Neural cell (in vitro differentiated cells): ENCODE measurements around the gene APBA2. TPM values are rescaled to one million over a fixed set of nuclear protein-coding genes. Genes with fewer than 3 reads are reported as not detected.

Experiments used
- H2AFZ ChIP-seq: fragments of 200-600, 300-800 bp; sonication (generic), shearing (Covaris generic); 2 replicates; pipeline ENCODE4 v1.6.0; 2014; ENCODE audit warnings: low read depth, mild to moderate bottlenecking, antibody characterized with exemption, low read length, moderate library complexity
- H3F3A ChIP-seq: fragments of 200-600 bp; shearing (Covaris generic); 2 replicates; pipeline ENCODE4 v1.6.1; 2016; ENCODE audit warnings: mild to moderate bottlenecking, moderate library complexity, mixed read lengths, antibody characterized with exemption, low read length; ENCODE audit not compliant: insufficient read depth, poor library complexity, severe bottlenecking
- H3K27ac ChIP-seq: fragments of 200-600, 300-800 bp; sonication (generic), shearing (Covaris generic); 2 replicates; pipeline ENCODE4 v1.5.1; 2014; ENCODE audit warnings: mild to moderate bottlenecking, low read length, moderate library complexity
- H3K27me3 ChIP-seq: fragments of 300-800, 200-600 bp; sonication (generic), shearing (Covaris generic); 2 replicates; pipeline ENCODE4 v1.6.0; 2014; ENCODE audit warnings: mild to moderate bottlenecking, low read depth, low read length, moderate library complexity; ENCODE audit not compliant: insufficient read depth
- H3K36me3 ChIP-seq: fragments of 300-800, 200-600 bp; sonication (generic), shearing (Covaris generic); 2 replicates; pipeline ENCODE4 v1.5.1; 2014; ENCODE audit warnings: mild to moderate bottlenecking, antibody characterized with exemption, low read length, moderate library complexity; ENCODE audit not compliant: insufficient read depth
- H3K4me2 ChIP-seq: fragments of 300-800, 200-600 bp; sonication (generic), shearing (Covaris generic); 2 replicates; pipeline ENCODE4 v1.6.0; 2014; ENCODE audit warnings: mild to moderate bottlenecking, low read length
- H3K4me3 ChIP-seq: fragments of 300-800, 200-600 bp; sonication (generic), shearing (Covaris generic); 2 replicates; pipeline ENCODE4 v1.5.1; 2014; ENCODE audit warnings: mild to moderate bottlenecking, low read length, moderate library complexity
- H3K79me2 ChIP-seq: fragments of 200-600 bp; shearing (Covaris generic); replicated peaks from 2 replicates; pipeline ENCODE4 v1.6.0; 2014; ENCODE audit warnings: mild to moderate bottlenecking, low read length, moderate library complexity; ENCODE audit not compliant: insufficient read depth
- H3K9ac ChIP-seq: fragments of 300-800, 200-600 bp; sonication (generic), shearing (Covaris generic); 2 replicates; pipeline ENCODE4 v1.6.1; 2016; ENCODE audit warnings: mild to moderate bottlenecking, low read length, mixed read lengths
- H3K9me2 ChIP-seq: fragments of 200-600 bp; shearing (Covaris generic); 2 replicates; pipeline ENCODE4 v1.6.1; 2016; ENCODE audit warnings: mild to moderate bottlenecking, low read length, mixed read lengths; ENCODE audit not compliant: insufficient read depth
- H3K9me3 ChIP-seq: fragments of 200-600, 300-800 bp; sonication (generic), shearing (Covaris generic); 2 replicates; pipeline ENCODE4 v1.6.1; 2016; ENCODE audit warnings: mild to moderate bottlenecking, mixed run types, low read length, moderate library complexity, mixed read lengths
- H4K20me1 ChIP-seq: fragments of 200-600 bp; shearing (Covaris generic); 2 replicates; pipeline ENCODE4 v1.6.1; 2016; ENCODE audit warnings: mild to moderate bottlenecking, mixed run types; ENCODE audit not compliant: insufficient read depth
- CTCF ChIP-seq: fragments of 450-650 bp; IDR thresholded peaks from 2 replicates; pipeline ENCODE4 v1.5.1; 2014; ENCODE audit warnings: antibody characterized with exemption, mild to moderate bottlenecking, moderate library complexity; ENCODE audit not compliant: poor library complexity, severe bottlenecking
- EP300 ChIP-seq: fragments of 450-650 bp; conservative IDR thresholded peaks from 2 replicates; pipeline ENCODE4 v1.6.1; 2014; ENCODE audit warnings: antibody characterized with exemption, mild to moderate bottlenecking, moderate library complexity; ENCODE audit not compliant: poor library complexity, severe bottlenecking
- EZH2 ChIP-seq: fragments of 200-600, 300-800 bp; shearing (Covaris generic), sonication (generic); IDR thresholded peaks from 2 replicates; pipeline ENCODE4 v1.6.1; 2014; ENCODE audit warnings: antibody characterized with exemption, low read length, borderline replicate concordance, mild to moderate bottlenecking; ENCODE audit not compliant: insufficient read depth, poor library complexity, severe bottlenecking
- MXI1 ChIP-seq: fragments of 450-650 bp; conservative IDR thresholded peaks from 2 replicates; pipeline ENCODE4 v1.6.1; 2014; ENCODE audit warnings: antibody characterized with exemption, mild to moderate bottlenecking; ENCODE audit not compliant: poor library complexity, severe bottlenecking
- POLR2AphosphoS5 ChIP-seq: IDR thresholded peaks from 2 replicates; pipeline ENCODE4 v1.6.1; 2012
- RAD21 ChIP-seq: fragments of 450-650 bp; conservative IDR thresholded peaks from 2 replicates; pipeline ENCODE4 v1.6.1; 2014; ENCODE audit warnings: antibody characterized with exemption, mild to moderate bottlenecking, moderate library complexity
- REST ChIP-seq: IDR thresholded peaks from 2 replicates; pipeline ENCODE4 v1.6.1; 2012; ENCODE audit warnings: borderline replicate concordance
- SMC3 ChIP-seq: fragments of 450-650 bp; conservative IDR thresholded peaks from 2 replicates; pipeline ENCODE4 v1.6.1; 2014; ENCODE audit warnings: antibody characterized with exemption, mild to moderate bottlenecking, moderate library complexity; ENCODE audit not compliant: poor library complexity
- TAF1 ChIP-seq: IDR thresholded peaks from 2 replicates; pipeline ENCODE4 v1.6.1; 2012; ENCODE audit warnings: low read depth
- polyA plus RNA-seq: library from polyadenylated mRNA; depleted of rRNA; stranded (reverse); fragments of >200 nt; gene quantifications from 2 replicates; pipeline ENCODE4 v1.2.3, GENCODE V29; 2014

APBA2 gene
- polyA plus RNA-seq, 1 donor from 2014 or later = 134 TPM

- TF ChIP-seq REST = no peak
- no peak overlapping the region for H2AFZ ChIP-seq
- H3K4me3 ChIP-seq = no peak overlapping the region
- H3K27ac ChIP-seq = no peak overlapping the region
- no peaks in the 10 kb centered on the region for H3K9me2 ChIP-seq
- no peaks in the 10 kb centered on the region for H4K20me1 ChIP-seq
- H3K36me3 ChIP-seq = no peaks in the 10 kb centered on the region
- H3K9me3 ChIP-seq = peaks cover 5% of the 10 kb centered on the region
- no peaks in the 10 kb centered on the region for H3K27me3 ChIP-seq
- H3K79me2 ChIP-seq = no peaks in the 10 kb centered on the region
- H3F3A ChIP-seq = no peaks in the 10 kb centered on the region
- H3K9ac ChIP-seq = no peak overlapping the region
- no peak overlapping the region for H3K4me2 ChIP-seq
Observed at GRCh38 chr15:28945626-28946230, 60.0 kb downstream of the APBA2 start.

- Histone ChIP-seq H3K27me3 (no peaks in the 10 kb centered on the region), H3K4me3 (no peak overlapping the region), H3K9me2 (no peaks in the 10 kb centered on the region), H3K79me2 (no peaks in the 10 kb centered on the region), H3K9ac (no peak overlapping the region), H3K4me2 (no peak overlapping the region), H3K9me3 (peaks cover 5% of the 10 kb centered on the region), H3K36me3 (no peaks in the 10 kb centered on the region), H2AFZ (no peak overlapping the region), H3K27ac (no peak overlapping the region), H3F3A (no peaks in the 10 kb centered on the region), H4K20me1 (no peaks in the 10 kb centered on the region)
- TF ChIP-seq REST (no peak), CTCF (no peak), EP300 (no peak), RAD21 (no peak), EZH2 (no peak), MXI1 (no peak), TAF1 (no peak), POLR2AphosphoS5 (no peak), SMC3 (no peak)
Observed at GRCh38 chr15:28946803-28947202, 61.0 kb downstream of the APBA2 start.
